ENCODE data around the gene ABHD12. TPM values are rescaled to one million over a fixed set of nuclear protein-coding genes. Genes with fewer than 3 reads are reported as not detected.

ABHD12 gene

Small RNA genes within 50 kb of the gene (small RNA-seq; reads per million reads assigned to genes)
- gene AL121772.2 (ENCODE audit: low read depth) = not detected

Measured in mesenchymal stem cell (in vitro differentiated cells and primary cell).